Activated CD8-positive, alpha-beta T cell treated with anti-CD3 and anti-CD28 coated beads for 36 hours (primary cell): ENCODE results near the gene RRBP1. TPM values are rescaled to one million over a fixed set of nuclear protein-coding genes. Genes with fewer than 3 reads are reported as not detected.

ENCODE experiments used
- ATAC-seq: fragments of 200-7000 bp; cut with Tn5 transposase; one replicate; pipeline ENCODE4 v1.10.0; 2021; ENCODE audit warnings: mild to moderate bottlenecking, moderate library complexity
- CTCF ChIA-PET: fragments of 350-600 bp; sonication (Branson Sonifier 250); formaldehyde crosslinking; loops from one replicate; lab custom pipeline; 2021; ENCODE audit warnings: antibody characterized with exemption; lab: Charles Lee
- POLR2A ChIA-PET: fragments of 350-600 bp; sonication (Branson Sonifier 250); formaldehyde crosslinking; loops from one replicate; lab custom pipeline; 2021; ENCODE audit warnings: antibody characterized with exemption; lab: Charles Lee
- DNase-seq: peaks from one replicate; pipeline ENCODE4 v3.0.0-alpha.2; 2020
- H3K27ac Mint-ChIP-seq: one replicate; pipeline ENCODE4 v1.8.0; 2021; ENCODE audit warnings: mild to moderate bottlenecking, mixed read lengths
- H3K27me3 Mint-ChIP-seq: one replicate; pipeline ENCODE4 v1.8.0; 2021; ENCODE audit warnings: mixed read lengths
- H3K36me3 Mint-ChIP-seq: one replicate; pipeline ENCODE4 v1.8.0; 2021; ENCODE audit warnings: low read depth, mixed read lengths
- H3K4me1 Mint-ChIP-seq: one replicate; pipeline ENCODE4 v1.8.0; 2021; ENCODE audit warnings: low read depth, mixed read lengths
- H3K4me3 Mint-ChIP-seq: one replicate; pipeline ENCODE4 v1.8.0; 2021; ENCODE audit warnings: mild to moderate bottlenecking, moderate library complexity, mixed read lengths
- H3K9me3 Mint-ChIP-seq: one replicate; pipeline ENCODE4 v1.8.0; 2021; ENCODE audit warnings: mixed read lengths
- intact Hi-C: fragments of 100-400 bp; cut with micrococcal nuclease; formaldehyde crosslinking; loops from one replicate; pipeline ENCODE4 v1.10.0; 2022
- total RNA-seq, 2 experiments: library from RNA; stranded (reverse); gene quantifications; one replicate each; pipeline ENCODE4 v1.2.3, GENCODE V29; 2021
- TF ChIP-seq, protein P1 (sequence below): fragments of 200-600 bp; IDR thresholded peaks from one replicate; pipeline ENCODE4 v1.8.0; 2022; ENCODE audit warnings: antibody characterized with exemption, mild to moderate bottlenecking

Gene RRBP1
- total RNA-seq, 2 experiments from 2014 or later: 35.2 to 35.9 TPM

- Mint-ChIP-seq H3K27ac (no peak overlapping the region), H3K4me3 (no peak overlapping the region), H3K36me3 (peaks cover 1% of the 10 kb centered on the region), H3K4me1 (peaks cover 18% of the 10 kb centered on the region), H3K9me3 (no peaks in the 10 kb centered on the region), H3K27me3 (no peaks in the 10 kb centered on the region)
- TF ChIP-seq, protein P1, sequence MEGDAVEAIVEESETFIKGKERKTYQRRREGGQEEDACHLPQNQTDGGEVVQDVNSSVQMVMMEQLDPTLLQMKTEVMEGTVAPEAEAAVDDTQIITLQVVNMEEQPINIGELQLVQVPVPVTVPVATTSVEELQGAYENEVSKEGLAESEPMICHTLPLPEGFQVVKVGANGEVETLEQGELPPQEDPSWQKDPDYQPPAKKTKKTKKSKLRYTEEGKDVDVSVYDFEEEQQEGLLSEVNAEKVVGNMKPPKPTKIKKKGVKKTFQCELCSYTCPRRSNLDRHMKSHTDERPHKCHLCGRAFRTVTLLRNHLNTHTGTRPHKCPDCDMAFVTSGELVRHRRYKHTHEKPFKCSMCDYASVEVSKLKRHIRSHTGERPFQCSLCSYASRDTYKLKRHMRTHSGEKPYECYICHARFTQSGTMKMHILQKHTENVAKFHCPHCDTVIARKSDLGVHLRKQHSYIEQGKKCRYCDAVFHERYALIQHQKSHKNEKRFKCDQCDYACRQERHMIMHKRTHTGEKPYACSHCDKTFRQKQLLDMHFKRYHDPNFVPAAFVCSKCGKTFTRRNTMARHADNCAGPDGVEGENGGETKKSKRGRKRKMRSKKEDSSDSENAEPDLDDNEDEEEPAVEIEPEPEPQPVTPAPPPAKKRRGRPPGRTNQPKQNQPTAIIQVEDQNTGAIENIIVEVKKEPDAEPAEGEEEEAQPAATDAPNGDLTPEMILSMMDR: no peak
- intact Hi-C loops: no loop called here
- ATAC-seq: no peak
- ChIA-PET CTCF (interaction anchor here (0.9 to 2.4 kb wide), 6 partner anchors 8 to 90 kb away, joined by 3 to 6 read pairs (median 4); partner anchors contain the start of gene DSTN), POLR2A (interaction anchor here (0.7 kb wide), 1 partner anchor 15 kb away, joined by 3 read pairs; no protein-coding TSS in a partner anchor)
- DNase-seq: no peak
Observed at GRCh38 chr20:17594443-17594842, 87.6 kb downstream of the RRBP1 start.

- intact Hi-C loops: no loop called here
- TF ChIP-seq, protein P1: no peak
- no peaks in the 10 kb centered on the region for H3K9me3 Mint-ChIP-seq
- ATAC-seq: no peak
- no peak for DNase-seq
- H3K4me3 Mint-ChIP-seq: no peak overlapping the region
- peaks cover 1% of the 10 kb centered on the region for H3K36me3 Mint-ChIP-seq
- H3K27me3 Mint-ChIP-seq: no peaks in the 10 kb centered on the region
- POLR2A ChIA-PET: interaction anchor here (0.7 kb wide), 1 partner anchor 14 kb away, joined by 3 read pairs; no protein-coding TSS in a partner anchor
- peaks cover 18% of the 10 kb centered on the region for H3K4me1 Mint-ChIP-seq
- CTCF ChIA-PET: interaction anchor here (0.9 to 2.4 kb wide), 5 partner anchors 9 to 57 kb away, joined by 3 to 6 read pairs (median 4); partner anchors contain the start of gene DSTN
- no peak overlapping the region for H3K27ac Mint-ChIP-seq
Observed at GRCh38 chr20:17593902-17594301, 88.1 kb downstream of the RRBP1 start.

- DNase-seq (no peak), ATAC-seq (no peak)
- intact Hi-C loops: no loop called here
- CTCF ChIA-PET: interaction anchor here (1.1 to 2.5 kb wide), 3 partner anchors 9 to 16 kb away, joined by 3 to 7 read pairs (median 5); no protein-coding TSS in a partner anchor
- TF ChIP-seq, protein P1: no peak
- Mint-ChIP-seq H3K36me3 (no peaks in the 10 kb centered on the region), H3K4me1 (peaks cover 20% of the 10 kb centered on the region), H3K27ac (no peak overlapping the region), H3K9me3 (no peaks in the 10 kb centered on the region), H3K27me3 (no peaks in the 10 kb centered on the region), H3K4me3 (no peak overlapping the region)
- POLR2A ChIA-PET: no interaction called here
Observed at GRCh38 chr20:17590245-17590644, 91.8 kb downstream of the RRBP1 start.

DNA sequence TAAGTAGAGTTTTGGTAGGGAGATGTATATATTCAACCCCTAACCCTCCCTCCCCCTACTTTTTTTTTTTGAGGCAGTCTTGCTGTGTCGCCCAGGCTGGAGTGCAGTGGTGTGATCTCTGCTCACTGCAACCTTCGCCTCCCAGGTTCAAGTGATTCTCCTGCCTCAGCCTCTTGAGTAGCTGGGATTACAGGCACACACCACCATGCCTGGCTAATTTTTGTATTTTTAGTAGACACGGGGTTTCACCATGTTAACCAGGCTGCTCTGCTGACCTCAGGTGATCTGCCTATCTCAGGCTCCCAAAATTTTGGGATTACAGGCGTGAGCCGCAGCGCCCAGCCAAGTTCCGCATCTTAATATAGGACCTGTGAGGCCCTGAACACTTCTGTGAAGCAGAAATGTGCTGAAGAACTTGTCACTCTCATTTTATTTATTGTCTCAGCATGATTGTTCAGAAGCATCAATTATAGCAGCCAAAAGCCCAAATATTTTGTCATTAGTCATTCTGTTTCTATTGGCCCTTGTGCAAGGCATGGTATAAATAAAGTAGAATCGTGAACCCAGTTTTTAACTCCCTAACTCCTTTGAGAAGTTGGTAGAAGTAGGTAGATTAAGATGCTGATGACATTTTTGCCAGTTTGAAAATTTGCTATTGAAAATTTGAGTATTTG is 92.7 kb downstream of the RRBP1 start:
- no peaks in the 10 kb centered on the region for H3K36me3 Mint-ChIP-seq
- no peaks in the 10 kb centered on the region for H3K9me3 Mint-ChIP-seq
- DNase-seq (no peak), ATAC-seq (no peak)
- TF ChIP-seq, protein P1: no peak
- no peak overlapping the region for H3K27ac Mint-ChIP-seq
- intact Hi-C loops: no loop called here
- H3K27me3 Mint-ChIP-seq: no peaks in the 10 kb centered on the region
- ChIA-PET POLR2A (no interaction called here), CTCF (interaction anchor here (1.1 to 2.5 kb wide), 2 partner anchors 10 to 13 kb away, joined by 5 to 7 read pairs; no protein-coding TSS in a partner anchor)
- no peak overlapping the region for H3K4me3 Mint-ChIP-seq
- H3K4me1 Mint-ChIP-seq: peaks cover 19% of the 10 kb centered on the region

DNA sequence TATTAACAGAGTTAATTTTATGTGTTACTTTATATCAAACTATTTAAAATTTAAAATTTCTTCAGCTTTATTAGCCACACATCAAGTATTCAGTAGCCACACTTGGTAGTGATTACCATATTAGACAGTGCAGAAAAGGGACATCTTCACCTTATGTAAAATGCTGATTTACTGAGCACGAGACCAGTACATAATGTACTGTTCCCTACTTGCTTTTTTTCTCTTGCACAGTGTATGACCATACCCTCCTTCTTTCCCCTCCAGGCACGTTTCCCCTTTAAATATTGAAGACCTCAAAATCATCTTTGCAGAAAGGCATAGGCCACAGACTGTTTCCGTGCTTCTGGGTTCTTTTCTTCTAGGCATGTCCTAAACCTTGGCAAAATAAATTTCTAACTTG is 94.2 kb downstream of the RRBP1 start:
- TF ChIP-seq, protein P1: no peak
- Mint-ChIP-seq H3K9me3 (no peaks in the 10 kb centered on the region), H3K36me3 (no peaks in the 10 kb centered on the region), H3K27me3 (no peaks in the 10 kb centered on the region), H3K27ac (no peak overlapping the region), H3K4me3 (no peak overlapping the region), H3K4me1 (peaks cover 18% of the 10 kb centered on the region)
- POLR2A ChIA-PET: no interaction called here
- DNase-seq: no peak
- ATAC-seq: no peak
- CTCF ChIA-PET: no interaction called here
- intact Hi-C loops: no loop called here
